HEK293T (cell line): ENCODE results near the gene CIDEB.

Source experiments
- CTBP1 ChIP-seq: fragments of 450-650 bp; IDR thresholded peaks from 2 replicates; pipeline ENCODE4 v1.6.1; 2016; ENCODE audit warnings: borderline replicate concordance
- FOXA1 ChIP-seq: fragments of 450-650 bp; IDR thresholded peaks from 2 replicates; pipeline ENCODE4 v1.6.1; 2016; ENCODE audit warnings: mild to moderate bottlenecking
- ZNF384 ChIP-seq: fragments of 450-650 bp; IDR thresholded peaks from 2 replicates; pipeline ENCODE4 v1.6.1; 2016
- TF ChIP-seq, protein P1 (sequence below): fragments of 450-650 bp; IDR thresholded peaks from 2 replicates; pipeline ENCODE4 v1.6.1; 2016

DNA sequence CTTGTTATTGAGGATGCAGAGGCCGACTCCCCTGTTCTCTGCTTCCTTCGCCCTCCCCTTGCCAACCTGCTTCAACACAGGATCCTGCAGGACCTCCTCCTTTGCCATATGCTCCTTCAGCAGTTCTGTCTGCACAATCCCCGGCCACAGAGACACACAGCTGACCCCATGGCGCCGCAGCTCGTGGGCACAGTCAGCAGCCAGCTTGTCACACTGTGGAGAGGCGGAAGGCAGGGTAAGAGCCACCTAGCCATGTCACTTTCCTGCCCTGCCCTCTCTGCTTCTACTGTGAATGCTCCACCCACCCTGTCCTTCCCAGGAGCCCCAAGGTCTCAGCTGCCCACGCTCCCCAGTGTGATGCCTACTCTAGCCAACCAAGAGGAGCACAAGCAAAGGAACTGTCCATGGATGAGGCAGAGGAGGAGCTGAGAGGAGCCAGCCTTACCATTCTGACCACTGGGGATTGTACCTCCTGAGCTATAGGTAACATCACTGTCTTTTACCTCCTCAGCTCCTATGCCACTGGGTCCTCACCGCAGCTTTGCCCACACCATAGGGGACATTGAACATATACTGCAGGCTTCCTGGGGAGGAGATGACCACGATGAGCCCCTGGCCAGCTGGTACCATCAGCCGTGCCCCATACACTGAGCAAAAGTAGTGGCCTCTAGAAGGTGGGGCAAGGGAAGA is 15.5 kb downstream of the CIDEB start:
- TF ChIP-seq CTBP1, result no peak
- TF ChIP-seq ZNF384, result no peak
- TF ChIP-seq, protein P1, sequence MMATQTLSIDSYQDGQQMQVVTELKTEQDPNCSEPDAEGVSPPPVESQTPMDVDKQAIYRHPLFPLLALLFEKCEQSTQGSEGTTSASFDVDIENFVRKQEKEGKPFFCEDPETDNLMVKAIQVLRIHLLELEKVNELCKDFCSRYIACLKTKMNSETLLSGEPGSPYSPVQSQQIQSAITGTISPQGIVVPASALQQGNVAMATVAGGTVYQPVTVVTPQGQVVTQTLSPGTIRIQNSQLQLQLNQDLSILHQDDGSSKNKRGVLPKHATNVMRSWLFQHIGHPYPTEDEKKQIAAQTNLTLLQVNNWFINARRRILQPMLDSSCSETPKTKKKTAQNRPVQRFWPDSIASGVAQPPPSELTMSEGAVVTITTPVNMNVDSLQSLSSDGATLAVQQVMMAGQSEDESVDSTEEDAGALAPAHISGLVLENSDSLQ, result no peak
- no peak for TF ChIP-seq FOXA1
